Measurements from ENCODE around the gene KCNG2. TPM values are rescaled to one million over a fixed set of nuclear protein-coding genes. Genes with fewer than 3 reads are reported as not detected.

KCNG2 gene
- total RNA-seq, 2 experiments from 2014 or later = not detected

- H3K4me1 Mint-ChIP-seq = peaks cover 2% of the 10 kb centered on the region
- H3K27ac Mint-ChIP-seq = no peak overlapping the region
- H3K27me3 Mint-ChIP-seq = peaks cover 21% of the 10 kb centered on the region
- H3K4me3 Mint-ChIP-seq = no peak overlapping the region
- no peak for DNase-seq
- ChIA-PET CTCF (no interaction called here), POLR2A (no interaction called here)
- no peaks in the 10 kb centered on the region for H3K9me3 Mint-ChIP-seq
- no peaks in the 10 kb centered on the region for H3K36me3 Mint-ChIP-seq (ENCODE audit: low read depth)
Measured at GRCh38 chr18:79802298-79802697, 4.6 kb downstream of the KCNG2 start.

- H3K4me3 Mint-ChIP-seq = no peak overlapping the region
- ChIA-PET POLR2A (no interaction called here), CTCF (no interaction called here)
- DNase-seq = no peak
- H3K36me3 Mint-ChIP-seq (ENCODE audit: low read depth) = no peaks in the 10 kb centered on the region
- no peaks in the 10 kb centered on the region for H3K9me3 Mint-ChIP-seq
- no peak overlapping the region for H3K27ac Mint-ChIP-seq
- peaks cover 19% of the 10 kb centered on the region for H3K27me3 Mint-ChIP-seq
- H3K4me1 Mint-ChIP-seq = no peaks in the 10 kb centered on the region
Measured at GRCh38 chr18:79803611-79804051, 5.9 kb downstream of the KCNG2 start.

GRCh38 chr18:79804130-79804787 lies 6.5 kb downstream of the KCNG2 start:
- Mint-ChIP-seq H3K27ac (no peak overlapping the region), H3K27me3 (peaks cover 14% of the 10 kb centered on the region), H3K4me1 (no peaks in the 10 kb centered on the region), H3K36me3 (ENCODE audit: low read depth) (no peaks in the 10 kb centered on the region), H3K9me3 (no peaks in the 10 kb centered on the region), H3K4me3 (no peak overlapping the region)
- CTCF ChIA-PET = no interaction called here
- no peak for DNase-seq
- POLR2A ChIA-PET = no interaction called here

- no peaks in the 10 kb centered on the region for H3K4me1 Mint-ChIP-seq
- no peaks in the 10 kb centered on the region for H3K36me3 Mint-ChIP-seq (ENCODE audit: low read depth)
- no peak overlapping the region for H3K27ac Mint-ChIP-seq
- no peak for DNase-seq
- H3K27me3 Mint-ChIP-seq = peaks cover 4% of the 10 kb centered on the region
- CTCF ChIA-PET = no interaction called here
- no peaks in the 10 kb centered on the region for H3K9me3 Mint-ChIP-seq
- no peak overlapping the region for H3K4me3 Mint-ChIP-seq
- POLR2A ChIA-PET = no interaction called here
Measured at GRCh38 chr18:79805211-79805887, 7.6 kb downstream of the KCNG2 start.

- CTCF ChIA-PET = no interaction called here
- Mint-ChIP-seq H3K27me3 (peaks cover 4% of the 10 kb centered on the region), H3K36me3 (ENCODE audit: low read depth) (no peaks in the 10 kb centered on the region), H3K4me1 (no peaks in the 10 kb centered on the region), H3K9me3 (no peaks in the 10 kb centered on the region), H3K27ac (no peak overlapping the region), H3K4me3 (no peak overlapping the region)
- no peak for DNase-seq
- POLR2A ChIA-PET = no interaction called here
Measured at GRCh38 chr18:79805926-79806487, 8.3 kb downstream of the KCNG2 start.

GRCh38 chr18:79806976-79807841 lies 9.5 kb downstream of the KCNG2 start:
- Mint-ChIP-seq H3K4me1 (no peaks in the 10 kb centered on the region), H3K27me3 (peaks cover 10% of the 10 kb centered on the region), H3K27ac (no peak overlapping the region), H3K9me3 (no peaks in the 10 kb centered on the region), H3K4me3 (no peak overlapping the region), H3K36me3 (ENCODE audit: low read depth) (no peaks in the 10 kb centered on the region)
- CTCF ChIA-PET = no interaction called here
- POLR2A ChIA-PET = no interaction called here
- no peak for DNase-seq

- Mint-ChIP-seq H3K36me3 (ENCODE audit: low read depth) (no peaks in the 10 kb centered on the region), H3K9me3 (no peaks in the 10 kb centered on the region), H3K4me1 (no peaks in the 10 kb centered on the region), H3K27ac (no peak overlapping the region), H3K4me3 (no peak overlapping the region), H3K27me3 (peaks cover 11% of the 10 kb centered on the region)
- CTCF ChIA-PET = no interaction called here
- no peak for DNase-seq
- POLR2A ChIA-PET = no interaction called here
Measured at GRCh38 chr18:79809482-79810192, 11.9 kb downstream of the KCNG2 start.

GRCh38 chr18:79812052-79812451 lies 14.3 kb downstream of the KCNG2 start:
- Mint-ChIP-seq H3K27ac (no peak overlapping the region), H3K4me1 (no peaks in the 10 kb centered on the region), H3K9me3 (no peaks in the 10 kb centered on the region), H3K36me3 (ENCODE audit: low read depth) (no peaks in the 10 kb centered on the region), H3K27me3 (peaks cover 8% of the 10 kb centered on the region), H3K4me3 (no peak overlapping the region)
- CTCF ChIA-PET = no interaction called here
- no peak for DNase-seq
- POLR2A ChIA-PET = no interaction called here

GRCh38 chr18:79814373-79814772 lies 16.6 kb downstream of the KCNG2 start:
- Mint-ChIP-seq H3K4me3 (no peak overlapping the region), H3K36me3 (ENCODE audit: low read depth) (no peaks in the 10 kb centered on the region), H3K27ac (no peak overlapping the region), H3K27me3 (peaks cover 8% of the 10 kb centered on the region), H3K4me1 (no peaks in the 10 kb centered on the region), H3K9me3 (no peaks in the 10 kb centered on the region)
- POLR2A ChIA-PET = no interaction called here
- DNase-seq = no peak
- CTCF ChIA-PET = no interaction called here

- ChIA-PET CTCF (no interaction called here), POLR2A (no interaction called here)
- H3K27me3 Mint-ChIP-seq = peaks cover 8% of the 10 kb centered on the region
- H3K9me3 Mint-ChIP-seq = no peaks in the 10 kb centered on the region
- no peak overlapping the region for H3K4me3 Mint-ChIP-seq
- no peak overlapping the region for H3K27ac Mint-ChIP-seq
- H3K36me3 Mint-ChIP-seq (ENCODE audit: low read depth) = no peaks in the 10 kb centered on the region
- no peaks in the 10 kb centered on the region for H3K4me1 Mint-ChIP-seq
- no peak for DNase-seq
Measured at GRCh38 chr18:79815657-79816056, 17.9 kb downstream of the KCNG2 start.

- Mint-ChIP-seq H3K4me3 (no peak overlapping the region), H3K4me1 (no peaks in the 10 kb centered on the region), H3K27me3 (peaks cover 8% of the 10 kb centered on the region), H3K36me3 (ENCODE audit: low read depth) (no peaks in the 10 kb centered on the region), H3K27ac (no peak overlapping the region), H3K9me3 (no peaks in the 10 kb centered on the region)
- POLR2A ChIA-PET = no interaction called here
- no peak for DNase-seq
- CTCF ChIA-PET = no interaction called here
Measured at GRCh38 chr18:79816092-79816491, 18.4 kb downstream of the KCNG2 start.

- no peak overlapping the region for H3K4me3 Mint-ChIP-seq
- ChIA-PET CTCF (no interaction called here), POLR2A (no interaction called here)
- peaks cover 2% of the 10 kb centered on the region for H3K27me3 Mint-ChIP-seq
- no peak overlapping the region for H3K27ac Mint-ChIP-seq
- H3K9me3 Mint-ChIP-seq = no peaks in the 10 kb centered on the region
- no peak for DNase-seq
- H3K4me1 Mint-ChIP-seq = no peaks in the 10 kb centered on the region
- no peaks in the 10 kb centered on the region for H3K36me3 Mint-ChIP-seq (ENCODE audit: low read depth)
Measured at GRCh38 chr18:79816981-79817606, 19.4 kb downstream of the KCNG2 start.

GRCh38 chr18:79817607-79817998 lies 19.9 kb downstream of the KCNG2 start:
- Mint-ChIP-seq H3K27ac (no peak overlapping the region), H3K27me3 (peaks cover 2% of the 10 kb centered on the region), H3K9me3 (no peaks in the 10 kb centered on the region), H3K36me3 (ENCODE audit: low read depth) (no peaks in the 10 kb centered on the region), H3K4me3 (no peak overlapping the region), H3K4me1 (no peaks in the 10 kb centered on the region)
- DNase-seq = no peak
- ChIA-PET CTCF (no interaction called here), POLR2A (no interaction called here)

All from activated CD4-positive, alpha-beta memory T cell treated with anti-CD3 and anti-CD28 coated beads, Interleukin-2, amount 10 ng/mL, durations not matched to agents 7 days and 5 days (primary cell).